IPS-15b (cell line): ENCODE data around the gene LRMDA.
A peak's percentile ranks its signal among the peaks of the same experiment; 100 is the strongest.

ENCODE experiments used
- H3K27me3 ChIP-seq: one replicate; pipeline ENCODE4 v1.6.1; 2013; ENCODE audit warnings: low read length; ENCODE audit not compliant: control insufficient read depth, insufficient read depth
- H3K36me3 ChIP-seq: one replicate; pipeline ENCODE4 v1.6.1; 2013; ENCODE audit warnings: low read length; ENCODE audit not compliant: control insufficient read depth, insufficient read depth
- H3K4me1 ChIP-seq: one replicate; pipeline ENCODE4 v1.6.1; 2013; ENCODE audit warnings: mild to moderate bottlenecking, low read length; ENCODE audit not compliant: control insufficient read depth, insufficient read depth
- H3K4me3 ChIP-seq: one replicate; pipeline ENCODE4 v1.5.1; 2013; ENCODE audit warnings: low read depth, low read length
- H3K9ac ChIP-seq: one replicate; pipeline ENCODE4 v1.6.1; 2013; ENCODE audit warnings: low read depth, mild to moderate bottlenecking, low read length
- H3K9me3 ChIP-seq: one replicate; pipeline ENCODE4 v1.6.1; 2013; ENCODE audit warnings: mild to moderate bottlenecking, low read length; ENCODE audit not compliant: control insufficient read depth, insufficient read depth

LRMDA gene

DNA sequence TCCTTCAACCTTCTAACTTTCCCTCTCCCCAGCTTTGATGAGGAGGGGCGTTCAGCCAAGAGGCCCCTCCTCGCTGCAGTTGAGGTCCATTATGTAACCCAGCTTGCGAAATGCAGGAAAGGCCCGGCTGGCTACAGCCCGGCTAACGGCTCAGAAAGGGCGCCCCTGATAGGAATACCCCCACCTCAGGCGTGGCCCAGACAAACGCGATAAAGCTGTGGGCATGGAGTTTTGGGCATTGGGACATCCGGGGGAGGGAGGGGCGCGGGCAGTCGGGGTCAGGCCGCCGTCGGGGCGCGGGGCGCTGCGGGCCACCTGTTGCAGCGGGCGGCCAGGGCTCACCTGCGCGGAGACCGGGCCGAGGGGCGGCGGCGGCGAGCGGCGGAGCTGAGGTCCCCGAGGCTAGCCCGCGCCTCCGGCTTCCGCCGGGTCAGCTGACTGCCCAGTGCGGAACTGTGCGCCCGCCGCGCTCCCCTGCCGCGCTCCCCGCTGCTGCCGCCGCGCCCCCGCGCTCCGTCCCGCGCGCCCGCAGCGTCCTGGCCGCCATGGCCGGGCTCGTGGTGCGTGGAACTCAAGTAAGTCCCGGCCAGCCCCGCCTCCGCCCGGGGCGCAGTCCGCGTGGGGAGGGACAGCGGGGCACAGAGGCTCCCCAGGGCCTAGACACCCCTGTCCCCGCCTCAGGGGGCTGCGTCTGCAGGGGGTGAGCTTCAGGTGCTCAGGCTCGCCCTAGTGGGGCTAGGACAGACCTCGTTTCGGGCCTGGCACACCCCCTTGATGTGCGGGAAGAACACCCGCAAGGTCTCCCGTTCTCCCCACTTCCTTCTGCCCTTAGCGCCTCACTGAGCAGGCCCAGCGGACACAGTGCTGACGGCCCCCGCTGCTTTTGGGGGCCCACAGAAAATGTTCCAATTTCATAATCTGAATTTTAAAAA is at the start of gene LRMDA:
Gene LRMDA, plus strand, starts transcription at position 445 of the 932 bp plus-strand sequence.
- H3K4me1 ChIP-seq, result peaks cover 19% of the 10 kb centered on the region
- H3K36me3 ChIP-seq, result no peaks in the 10 kb centered on the region
- no peak within 1 kb of the TSS for H3K9ac ChIP-seq
- H3K4me3 ChIP-seq, result peak within 1 kb of the TSS; percentile 39
- peaks cover 92% of the 10 kb centered on the region for H3K27me3 ChIP-seq
- H3K9me3 ChIP-seq, result no peaks in the 10 kb centered on the region

DNA sequence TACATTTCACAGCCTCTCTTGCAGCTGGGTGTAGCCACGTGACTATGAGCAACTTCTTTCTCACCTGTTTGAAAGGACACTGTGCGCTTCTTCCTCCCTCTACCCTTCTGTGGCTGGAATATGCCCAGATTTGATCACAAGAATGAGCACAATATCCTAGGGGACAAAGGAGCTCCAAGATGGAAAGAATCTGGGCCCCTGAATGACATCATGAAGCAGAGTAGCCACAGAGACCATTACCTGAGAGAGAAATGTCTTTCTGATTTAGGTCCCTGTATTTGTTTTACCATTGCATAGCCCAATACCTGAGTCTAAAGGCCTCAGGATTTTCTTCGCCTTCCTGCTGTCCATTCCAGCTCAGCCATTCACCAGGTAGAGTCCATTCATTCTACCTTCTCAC is 45.3 kb upstream of the LRMDA start:
- Histone ChIP-seq H3K36me3 (no peaks in the 10 kb centered on the region), H3K9me3 (no peaks in the 10 kb centered on the region), H3K4me1 (no peaks in the 10 kb centered on the region), H3K4me3 (no peak overlapping the region), H3K9ac (no peak overlapping the region), H3K27me3 (peaks cover 23% of the 10 kb centered on the region)

DNA sequence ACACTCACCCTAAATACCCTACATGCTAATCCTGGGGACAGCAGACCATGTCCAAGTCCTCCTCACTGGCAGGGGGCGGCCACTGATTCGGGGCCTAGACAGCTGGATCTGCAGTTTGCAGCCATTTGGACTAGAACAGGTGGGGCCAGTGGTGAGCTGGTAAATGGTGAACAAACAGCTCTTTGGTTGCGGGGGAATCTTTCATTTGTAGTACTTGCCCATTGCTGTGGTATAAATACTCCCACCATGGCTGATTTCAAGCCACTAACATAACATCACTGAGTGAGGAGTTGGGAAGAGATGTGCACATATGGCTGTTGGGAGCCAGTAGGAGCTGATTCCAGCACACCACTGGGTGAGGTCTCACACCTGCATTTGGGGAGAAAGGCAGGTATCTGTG is 43.3 kb upstream of the LRMDA start:
- Histone ChIP-seq H3K27me3 (peaks cover 38% of the 10 kb centered on the region), H3K4me3 (no peak overlapping the region), H3K9me3 (no peaks in the 10 kb centered on the region), H3K36me3 (no peaks in the 10 kb centered on the region), H3K4me1 (no peaks in the 10 kb centered on the region), H3K9ac (no peak overlapping the region)

DNA sequence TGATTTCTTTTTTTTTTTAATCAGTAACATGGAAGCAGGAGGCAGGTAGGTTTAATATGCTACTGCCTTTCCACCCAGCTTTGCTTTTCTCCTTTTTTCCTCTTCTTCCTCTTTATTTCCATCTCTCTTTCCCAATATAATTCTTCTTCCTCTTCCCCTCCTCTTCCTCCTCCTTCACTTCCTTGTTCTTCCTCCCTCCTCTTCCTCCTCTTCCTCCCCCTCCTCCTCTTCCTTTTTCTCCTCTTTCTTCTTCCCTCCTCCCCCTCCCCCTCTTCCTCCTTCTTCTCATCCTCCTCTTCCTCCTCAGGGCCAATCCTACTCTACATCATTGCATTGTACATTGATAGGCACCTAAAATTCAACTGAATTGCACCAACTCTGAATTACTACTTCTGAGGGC is 41.2 kb upstream of the LRMDA start:
- Histone ChIP-seq H3K9ac (no peak overlapping the region), H3K4me1 (peaks cover 2% of the 10 kb centered on the region), H3K27me3 (peaks cover 58% of the 10 kb centered on the region), H3K36me3 (no peaks in the 10 kb centered on the region), H3K4me3 (no peak overlapping the region), H3K9me3 (no peaks in the 10 kb centered on the region)

DNA sequence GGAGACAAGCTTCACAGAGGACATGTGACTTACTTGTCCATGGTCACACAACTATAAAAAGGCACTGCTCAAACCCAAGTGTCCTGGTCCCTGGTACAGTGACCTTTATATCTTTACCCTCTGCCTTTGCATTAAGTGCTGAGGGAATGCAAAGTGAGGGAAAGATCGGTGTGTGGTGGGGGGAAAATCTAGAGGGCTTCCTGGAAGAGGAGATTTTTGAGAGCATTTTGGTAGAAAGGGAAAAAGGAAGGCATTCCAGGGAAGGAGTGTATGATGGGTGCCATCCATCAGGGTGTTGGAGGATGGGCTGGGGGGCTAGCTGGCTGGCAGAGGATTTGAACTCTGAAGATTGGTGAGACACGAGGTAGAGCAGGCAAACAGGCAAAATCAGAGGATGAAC is 39.2 kb upstream of the LRMDA start:
- H3K9ac ChIP-seq, result no peak overlapping the region
- H3K4me3 ChIP-seq, result no peak overlapping the region
- peaks cover 2% of the 10 kb centered on the region for H3K4me1 ChIP-seq
- peaks cover 70% of the 10 kb centered on the region for H3K27me3 ChIP-seq
- H3K9me3 ChIP-seq, result no peaks in the 10 kb centered on the region
- no peaks in the 10 kb centered on the region for H3K36me3 ChIP-seq

DNA sequence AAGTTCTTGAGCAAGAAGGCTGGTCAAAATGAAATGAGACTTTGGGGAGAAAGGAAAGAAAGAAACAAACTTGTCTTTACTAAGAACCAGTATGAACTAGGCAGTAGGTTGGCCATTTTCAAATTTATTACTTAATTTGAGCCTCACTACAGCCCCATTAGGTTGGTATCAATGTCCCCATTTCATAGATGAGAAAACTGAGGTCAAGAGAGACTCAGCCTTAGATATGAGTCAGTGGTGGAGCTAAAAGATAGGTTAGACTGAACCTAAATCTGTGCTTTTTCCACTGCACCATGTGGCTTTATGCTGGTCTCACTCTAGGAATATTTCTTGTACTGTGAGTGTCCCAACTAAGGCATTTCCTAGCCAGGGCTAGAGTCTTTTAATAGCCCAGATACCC is 38.7 kb upstream of the LRMDA start:
- H3K9ac ChIP-seq, result no peak overlapping the region
- H3K4me3 ChIP-seq, result no peak overlapping the region
- peaks cover 74% of the 10 kb centered on the region for H3K27me3 ChIP-seq
- H3K4me1 ChIP-seq, result peaks cover 2% of the 10 kb centered on the region
- H3K36me3 ChIP-seq, result no peaks in the 10 kb centered on the region
- H3K9me3 ChIP-seq, result no peaks in the 10 kb centered on the region

DNA sequence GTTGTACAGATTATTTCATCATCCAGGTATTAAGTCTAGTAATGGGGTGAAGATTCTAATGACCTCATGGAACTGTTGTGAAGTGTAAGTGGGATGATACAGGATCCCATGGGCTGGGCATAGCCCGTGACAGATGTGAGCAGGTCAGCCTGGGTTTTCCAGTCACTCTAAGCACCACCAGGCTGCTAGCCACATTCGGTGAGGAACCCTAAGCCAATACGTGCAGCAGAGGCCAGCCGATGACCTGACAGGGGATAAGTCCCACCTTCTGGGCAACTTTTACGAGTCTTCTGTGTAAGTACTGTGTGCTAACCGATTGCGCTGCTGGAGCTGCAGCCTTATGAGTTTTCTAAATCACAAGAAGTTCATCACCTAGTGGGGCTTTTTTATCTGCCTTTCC is 37.2 kb upstream of the LRMDA start:
- H3K4me3 ChIP-seq, result peak overlapping the region; percentile 58
- no peak overlapping the region for H3K9ac ChIP-seq
- peaks cover 4% of the 10 kb centered on the region for H3K4me1 ChIP-seq
- no peaks in the 10 kb centered on the region for H3K36me3 ChIP-seq
- H3K9me3 ChIP-seq, result no peaks in the 10 kb centered on the region
- H3K27me3 ChIP-seq, result peaks cover 86% of the 10 kb centered on the region

DNA sequence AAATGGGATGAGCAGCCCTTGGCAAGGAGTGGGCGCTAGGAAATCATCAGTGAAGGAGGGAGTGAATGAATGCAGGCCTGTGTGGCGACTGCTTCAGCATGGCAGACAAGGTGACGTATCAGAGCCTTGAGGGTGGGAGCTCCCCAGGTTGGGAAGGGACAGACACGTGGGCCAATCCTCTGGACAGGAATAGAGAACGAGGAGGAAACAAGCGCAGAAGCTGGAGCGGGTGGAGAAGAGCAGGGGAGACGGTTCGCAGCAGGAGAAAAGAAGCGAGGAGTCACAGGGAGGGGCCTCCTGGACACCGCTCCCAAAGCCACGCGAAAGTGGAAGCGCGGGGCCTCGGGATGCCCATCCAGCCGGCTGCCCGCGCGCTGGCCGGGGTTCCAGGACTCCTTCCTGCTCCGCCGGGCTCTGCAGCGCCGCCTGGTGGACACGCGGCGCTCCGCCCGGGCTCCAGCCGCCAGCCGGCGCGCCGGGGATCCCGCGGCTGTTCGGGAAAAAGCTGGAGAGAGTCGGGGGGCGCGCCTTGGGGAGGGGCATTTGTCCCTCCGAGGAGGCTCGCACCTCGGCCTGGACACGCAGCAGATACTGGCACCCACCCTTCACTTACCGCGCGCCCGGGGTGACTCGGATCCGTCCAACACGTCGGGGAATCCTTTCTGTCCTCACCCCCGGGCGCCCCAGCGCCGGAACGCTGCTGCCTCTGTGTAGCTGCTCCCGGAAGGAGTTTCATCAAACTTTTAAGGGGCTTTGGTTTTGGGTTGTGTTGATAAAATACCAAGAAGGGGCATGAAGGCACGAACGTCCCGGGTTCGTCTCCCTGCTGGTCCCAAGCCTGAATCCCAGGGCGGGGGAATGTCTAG is 36.1 kb upstream of the LRMDA start:
- H3K4me1 ChIP-seq, result peaks cover 4% of the 10 kb centered on the region
- H3K4me3 ChIP-seq, result peak overlapping the region; percentile 58
- H3K36me3 ChIP-seq, result peaks cover 2% of the 10 kb centered on the region
- H3K27me3 ChIP-seq, result peaks cover 93% of the 10 kb centered on the region
- no peaks in the 10 kb centered on the region for H3K9me3 ChIP-seq
- H3K9ac ChIP-seq, result no peak overlapping the region

DNA sequence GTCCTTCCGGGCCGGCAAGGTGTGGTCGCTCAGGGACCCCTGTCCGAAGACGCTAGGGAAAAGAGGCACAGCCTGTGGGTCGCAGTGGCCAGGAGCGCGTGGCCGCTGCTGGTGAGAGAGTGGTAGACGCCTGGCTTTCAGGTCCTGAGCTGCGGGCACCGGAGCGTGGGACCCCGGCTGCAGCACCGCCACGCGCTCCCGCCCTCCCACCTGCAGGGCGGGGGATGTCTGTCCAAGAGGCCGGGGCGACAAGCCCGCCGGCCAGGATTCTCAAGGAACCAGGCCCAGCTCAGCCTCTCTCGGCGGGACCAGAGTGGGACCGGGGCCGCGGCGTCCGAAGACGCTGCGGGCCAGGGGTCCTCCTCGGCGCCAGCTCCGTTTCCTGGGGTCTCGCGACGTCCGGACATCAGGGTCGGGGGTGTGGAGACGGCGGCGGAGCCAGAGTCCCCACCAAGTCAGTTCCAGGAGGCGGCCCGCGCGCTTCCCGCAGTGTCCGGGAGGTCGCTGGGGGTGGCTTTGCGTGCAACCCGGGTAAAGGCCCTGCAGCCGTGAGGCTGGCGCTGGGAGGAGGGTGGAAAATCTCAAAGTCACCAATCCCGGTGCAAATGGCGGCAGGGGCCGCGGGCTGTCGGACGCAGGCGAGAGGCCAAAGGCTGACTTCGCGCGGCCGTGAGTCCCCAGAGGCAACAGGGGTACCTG is 35.3 kb upstream of the LRMDA start:
- Histone ChIP-seq H3K9me3 (no peaks in the 10 kb centered on the region), H3K27me3 (peaks cover 93% of the 10 kb centered on the region), H3K9ac (no peak overlapping the region), H3K4me3 (peak overlapping the region; percentile 58), H3K36me3 (peaks cover 2% of the 10 kb centered on the region), H3K4me1 (peaks cover 4% of the 10 kb centered on the region)

DNA sequence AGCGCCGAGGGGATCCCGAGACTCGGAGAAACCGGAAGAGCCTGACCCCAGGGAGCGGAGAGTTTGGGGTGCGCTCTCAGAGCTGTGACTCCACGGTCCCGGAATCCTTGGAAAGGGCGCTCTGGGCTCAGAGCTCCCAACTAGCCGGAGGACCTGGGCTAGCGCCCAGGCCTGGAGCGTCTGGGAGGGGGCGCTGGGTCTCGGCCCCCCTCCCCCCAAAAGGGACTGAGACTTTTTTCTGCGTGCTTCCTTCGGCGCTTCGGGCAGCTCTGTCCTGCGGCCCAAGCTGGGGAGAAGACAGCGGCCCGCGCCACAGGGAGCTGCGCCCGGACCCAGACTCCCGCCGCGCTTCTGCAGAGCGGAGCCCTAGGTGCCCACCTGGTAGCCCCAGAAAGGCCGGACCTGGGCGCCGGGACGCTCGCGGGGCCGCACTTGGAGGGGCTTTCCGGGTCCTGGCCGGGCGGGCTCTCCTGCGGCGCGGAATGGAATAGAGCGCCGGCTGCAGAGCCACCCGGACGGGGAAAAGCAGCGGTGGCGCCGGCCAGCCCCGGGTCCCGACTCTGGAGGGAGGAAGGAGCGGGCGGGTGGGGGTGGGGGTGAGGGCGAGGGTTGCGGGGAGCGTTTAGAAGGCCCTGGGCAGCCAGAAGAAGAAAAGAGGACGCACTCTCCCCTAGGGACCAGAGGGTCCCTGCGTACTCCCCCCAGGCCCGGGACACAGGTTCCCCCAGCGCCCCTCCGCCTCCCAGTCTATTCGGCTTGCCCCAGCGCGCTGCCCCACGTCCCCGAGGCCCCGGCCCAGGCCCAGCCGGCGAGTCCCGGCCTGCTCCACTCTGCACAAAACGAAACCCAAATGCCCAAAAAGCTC is 34.6 kb upstream of the LRMDA start:
- H3K36me3 ChIP-seq, result peaks cover 2% of the 10 kb centered on the region
- no peak overlapping the region for H3K9ac ChIP-seq
- peaks cover 4% of the 10 kb centered on the region for H3K4me1 ChIP-seq
- peaks cover 85% of the 10 kb centered on the region for H3K27me3 ChIP-seq
- H3K9me3 ChIP-seq, result no peaks in the 10 kb centered on the region
- peak overlapping the region; percentile 58 for H3K4me3 ChIP-seq
